HCT116 (cell line): ENCODE results near the gene TDP1. TPM values are rescaled to one million over a fixed set of nuclear protein-coding genes. Genes with fewer than 3 reads are reported as not detected.

ENCODE experiments used
- ATAC-seq: fragments of 200-7000 bp; cut with Tn5 transposase; 2 replicates; pipeline ENCODE4 v1.9.1; 2020; ENCODE audit warnings: mild to moderate bottlenecking, moderate library complexity
- BruUV-seq: library from RNA; stranded (reverse); fragments of 400-500 nt; replicated peaks from 2 replicates; lab custom pipeline; 2021; lab: Mats Ljungman, UMichigan
- CTCF ChIA-PET: fragments of 300-600 bp; sonication (Branson Sonifier 250); formaldehyde crosslinking; loops from one replicate; lab custom pipeline; 2021; ENCODE audit warnings: antibody characterized with exemption; lab: Charles Lee
- POLR2A ChIA-PET: fragments of 300-600, 350-600 bp; sonication (Branson Sonifier 250); formaldehyde crosslinking; loops from one replicate; lab custom pipeline; 2021; ENCODE audit warnings: antibody characterized with exemption; lab: Charles Lee
- RAD21 ChIA-PET, 2 experiments: fragments of 300-600 bp; sonication (Branson Sonifier 250); formaldehyde crosslinking; loops; one replicate each; lab custom pipeline; 2023; ENCODE audit warnings: low total read pairs in 2 of 2; ENCODE audit not compliant: uncharacterized antibody in 2 of 2, unreplicated experiment in 2 of 2, low non-redundant PET in 1 of 2; lab: Charles Lee
- DNase-seq: peaks from one replicate; pipeline ENCODE4 v3.0.0-alpha.2; 2010; ENCODE audit warnings: low read depth, low spot score
- H2AFZ ChIP-seq: fragments of 200-600 bp; shearing (Covaris generic), sonication (generic); 2 replicates; pipeline ENCODE4 v1.6.1; 2017; ENCODE audit warnings: low read depth, mixed run types, mixed read lengths, antibody characterized with exemption, low read length; ENCODE audit not compliant: poor library complexity, severe bottlenecking
- H3K27ac ChIP-seq: 2 replicates; pipeline ENCODE4 v1.5.1; 2012; ENCODE audit warnings: low read depth, low read length
- H3K27me3 ChIP-seq: fragments of 200-600 bp; sonication (generic); 2 replicates; pipeline ENCODE4 v1.6.1; 2016; ENCODE audit warnings: mixed run types, low read length, mixed read lengths; ENCODE audit not compliant: insufficient read depth
- H3K36me3 ChIP-seq, 2 experiments: fragments of 200-500 bp in 1 of 2; fragments of 200-600 bp in 1 of 2; sonication (Bioruptor generic) in 1 of 2; sonication (generic) in 1 of 2; 2 replicates each; pipeline versions ENCODE4 v1.5.1 to v1.6.1; 2014 to 2016; ENCODE audit warnings: low read length in 2 of 2, inconsistent platforms in 1 of 2, mixed read lengths in 1 of 2, mixed run types in 1 of 2; ENCODE audit not compliant: insufficient read depth in 2 of 2, control insufficient read depth in 1 of 2
- H3K4me1 ChIP-seq, 2 experiments: fragments of 200-600 bp in 1 of 2; sonication (generic) in 1 of 2; 2 replicates each; pipeline versions ENCODE4 v1.5.1 to v1.6.1; 2012 to 2017; ENCODE audit warnings: low read length in 2 of 2, inconsistent platforms in 1 of 2, mild to moderate bottlenecking in 1 of 2, mixed read lengths in 1 of 2, mixed run types in 1 of 2, moderate library complexity in 1 of 2; ENCODE audit not compliant: insufficient read depth in 2 of 2, control insufficient read depth in 1 of 2
- H3K4me2 ChIP-seq: fragments of 200-600 bp; sonication (generic); 2 replicates; pipeline ENCODE4 v1.6.1; 2017; ENCODE audit warnings: mixed run types, low read length, mixed read lengths
- H3K4me3 ChIP-seq, 2 experiments: fragments of 200-600 bp in 1 of 2; sonication (generic) in 1 of 2; replicated peaks in 1 of 2; 2 replicates each; pipeline ENCODE4 v1.5.1; 2011 to 2016; ENCODE audit warnings: low read length in 2 of 2, control low read depth in 1 of 2, low read depth in 1 of 2, mild to moderate bottlenecking in 1 of 2, mixed read lengths in 1 of 2, mixed run types in 1 of 2
- H3K79me2 ChIP-seq: fragments of 200-600 bp; sonication (generic); 2 replicates; pipeline ENCODE4 v1.6.1; 2017; ENCODE audit warnings: mild to moderate bottlenecking, mixed run types, low read length, moderate library complexity, mixed read lengths; ENCODE audit not compliant: insufficient read depth
- H3K9ac ChIP-seq: fragments of 200-600 bp; sonication (generic); 2 replicates; pipeline ENCODE4 v1.6.1; 2016; ENCODE audit warnings: low read length, mixed read lengths
- H3K9me2 ChIP-seq: fragments of 200-600 bp; sonication (generic), shearing (Covaris generic); 2 replicates; pipeline ENCODE4 v1.6.1; 2017; ENCODE audit warnings: mixed run types, mild to moderate bottlenecking, moderate library complexity; ENCODE audit not compliant: insufficient read depth
- H3K9me3 ChIP-seq, 2 experiments: fragments of 200-500 bp in 1 of 2; fragments of 200-600 bp in 1 of 2; sonication (Bioruptor generic) in 1 of 2; sonication (generic) in 1 of 2; 2 replicates each; pipeline ENCODE4 v1.6.1; 2014 to 2017; ENCODE audit warnings: low read length in 2 of 2, mixed read lengths in 2 of 2, inconsistent platforms in 1 of 2, low read depth in 1 of 2, mild to moderate bottlenecking in 1 of 2, mixed run types in 1 of 2, moderate library complexity in 1 of 2; ENCODE audit not compliant: control insufficient read depth in 1 of 2, insufficient read depth in 1 of 2
- H4K20me1 ChIP-seq: fragments of 200-600 bp; sonication (generic), shearing (Covaris generic); 2 replicates; pipeline ENCODE4 v1.6.1; 2017; ENCODE audit warnings: mixed run types, mild to moderate bottlenecking, moderate library complexity; ENCODE audit not compliant: insufficient read depth
- CEBPB ChIP-seq: IDR thresholded peaks from 2 replicates; pipeline ENCODE4 v1.6.1; 2012; ENCODE audit warnings: low read depth
- CTCF ChIP-seq, 3 experiments: fragments of 200-600 bp in 1 of 3; sonication (generic) in 1 of 3; IDR thresholded peaks in 2 of 3; conservative IDR thresholded peaks in 1 of 3; 2 replicates each; pipeline ENCODE4 v1.5.1; 2012 to 2017; ENCODE audit warnings: low read depth in 2 of 3, low read length in 2 of 3, antibody characterized with exemption in 1 of 3, borderline replicate concordance in 1 of 3, control low read depth in 1 of 3, mild to moderate bottlenecking in 1 of 3, mixed read lengths in 1 of 3, mixed run types in 1 of 3, moderate library complexity in 1 of 3; ENCODE audit not compliant: insufficient read depth in 1 of 3
- EGR1 ChIP-seq: IDR thresholded peaks from 2 replicates; pipeline ENCODE4 v1.6.1; 2012; ENCODE audit warnings: low read depth
- JUND ChIP-seq: IDR thresholded peaks from 2 replicates; pipeline ENCODE4 v1.6.1; 2012
- ZNF274 ChIP-seq: fragments of 200-500 bp; sonication (Bioruptor generic); IDR thresholded peaks from 2 replicates; pipeline ENCODE4 v1.6.1; 2014; ENCODE audit warnings: mild to moderate bottlenecking, low read depth, low read length, inconsistent platforms
- intact Hi-C: fragments of 100-400 bp; cut with micrococcal nuclease; formaldehyde crosslinking; loops from 2 replicates; pipeline ENCODE4 v1.10.0; 2022
- total RNA-seq: library from RNA; stranded (reverse); gene quantifications from one replicate; pipeline ENCODE4 v1.2.1, GENCODE V29; 2021; ENCODE audit not compliant: unreplicated experiment

TDP1 gene
- total RNA-seq, 1 experiment from 2014 or later, result 37.1 TPM

DNA sequence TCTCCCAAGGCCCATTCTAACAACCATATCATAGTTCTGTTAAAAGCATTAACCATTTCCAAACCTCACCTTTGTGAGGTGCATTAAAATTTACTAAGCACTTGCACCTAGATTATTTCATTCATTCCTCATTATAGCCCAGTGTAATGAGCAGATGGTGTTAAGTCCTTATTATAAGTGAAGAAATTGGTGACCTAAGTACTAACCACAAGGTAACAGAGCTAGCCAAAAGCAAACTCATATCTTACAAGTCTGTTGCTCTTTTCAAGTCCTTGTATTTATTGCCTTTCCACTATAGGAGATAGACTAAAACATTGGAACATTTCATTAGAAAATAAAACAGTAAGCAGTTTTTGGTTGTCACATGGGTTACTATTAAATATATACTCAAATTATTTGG, 49.7 kb downstream of the TDP1 start (continued):
- no peak for TF ChIP-seq CTCF (IDR thresholded peaks at IDR 0.05 in 2 of 3, conservative IDR thresholded peaks at IDR 0.05 in 1 of 3; ENCODE audit: borderline replicate concordance in 1 of 3, insufficient read depth in 1 of 3, low read depth in 2 of 3, low read length in 2 of 3)
- no peak for TF ChIP-seq CEBPB

- Histone ChIP-seq H3K9me3 (no peaks in the 10 kb centered on the region), H3K36me3 (peaks cover 2 to 14% of the 10 kb centered on the region in 2 experiments; a peak in 2 of 4 replicates), H2AFZ (no peak overlapping the region), H3K79me2 (no peaks in the 10 kb centered on the region), H4K20me1 (no peaks in the 10 kb centered on the region), H3K27ac (no peak overlapping the region), H3K27me3 (no peaks in the 10 kb centered on the region), H3K9ac (no peak overlapping the region), H3K9me2 (no peaks in the 10 kb centered on the region), H3K4me1 (no peaks in the 10 kb centered on the region), H3K4me3 (no peak overlapping the region), H3K4me2 (no peak overlapping the region)
- intact Hi-C loops, result no loop called here
- BruUV-seq, result no TSS peak
- TF ChIP-seq EGR1 (no peak), JUND (no peak), ZNF274 (no peak), CTCF (IDR thresholded peaks at IDR 0.05 in 2 of 3, conservative IDR thresholded peaks at IDR 0.05 in 1 of 3; ENCODE audit: borderline replicate concordance in 1 of 3, insufficient read depth in 1 of 3, low read depth in 2 of 3, low read length in 2 of 3) (no peak), CEBPB (no peak)
- RAD21 ChIA-PET, result no interaction called here
- ATAC-seq, result no peak
- CTCF ChIA-PET, result no interaction called here
- no peak for DNase-seq
- POLR2A ChIA-PET, result no interaction called here
Measured at GRCh38 chr14:90005939-90006530, 50.3 kb downstream of the TDP1 start.
